ENCODE data around the gene IMPA2. TPM values are rescaled to one million over a fixed set of nuclear protein-coding genes. Genes with fewer than 3 reads are reported as not detected.

The IMPA2 gene
- total and polyA plus RNA-seq, 2 of the 13 experiments (the other 11 are each of a cell fraction or from before 2014, with no cell fraction given): 37.8 to 71.8 TPM

DNA sequence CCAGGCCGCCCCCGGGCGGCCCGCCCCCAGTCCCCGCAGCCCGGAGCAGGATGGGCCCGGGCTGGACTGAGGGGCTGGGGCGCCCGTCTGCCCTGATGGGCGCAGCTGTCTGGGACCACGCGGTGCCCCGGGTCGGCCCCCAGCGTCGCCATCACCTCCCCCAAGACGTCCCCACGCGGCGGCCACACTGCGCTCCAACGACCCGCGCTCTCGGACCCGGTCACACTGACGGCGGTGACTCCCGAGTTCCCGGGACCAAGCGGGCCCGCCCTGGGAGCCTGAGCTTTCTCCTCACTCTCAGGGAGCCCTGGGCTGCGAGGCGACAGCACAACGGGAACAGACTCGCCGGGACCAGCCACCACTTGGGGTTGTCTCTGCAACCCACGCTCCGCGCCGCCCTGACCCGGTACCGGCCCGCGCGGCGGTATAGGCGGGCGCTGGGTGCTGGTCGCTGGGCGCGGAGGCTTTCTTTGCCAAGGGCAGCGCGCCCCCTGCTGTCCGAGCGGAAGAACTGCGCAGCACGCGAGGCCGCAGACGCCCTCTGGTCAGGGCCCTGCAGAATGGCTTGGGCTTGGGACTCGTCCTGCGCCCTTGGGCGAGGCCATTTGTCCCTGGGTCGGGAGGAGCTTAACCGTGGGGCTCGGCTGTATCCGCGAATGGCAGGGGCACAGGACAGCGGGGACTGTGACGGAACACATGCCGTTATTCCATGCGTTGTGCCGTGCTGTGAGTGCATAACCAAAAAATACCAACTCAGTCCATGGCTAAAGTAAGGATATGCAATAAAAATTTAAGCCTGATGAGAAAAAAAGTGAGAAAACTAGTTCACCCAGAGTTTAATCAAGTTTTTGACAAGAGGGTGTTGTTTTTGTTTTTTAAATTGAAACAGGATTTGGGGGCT is 57.6 kb downstream of the IMPA2 start (continued):
- TF ChIP-seq, protein P1, sequence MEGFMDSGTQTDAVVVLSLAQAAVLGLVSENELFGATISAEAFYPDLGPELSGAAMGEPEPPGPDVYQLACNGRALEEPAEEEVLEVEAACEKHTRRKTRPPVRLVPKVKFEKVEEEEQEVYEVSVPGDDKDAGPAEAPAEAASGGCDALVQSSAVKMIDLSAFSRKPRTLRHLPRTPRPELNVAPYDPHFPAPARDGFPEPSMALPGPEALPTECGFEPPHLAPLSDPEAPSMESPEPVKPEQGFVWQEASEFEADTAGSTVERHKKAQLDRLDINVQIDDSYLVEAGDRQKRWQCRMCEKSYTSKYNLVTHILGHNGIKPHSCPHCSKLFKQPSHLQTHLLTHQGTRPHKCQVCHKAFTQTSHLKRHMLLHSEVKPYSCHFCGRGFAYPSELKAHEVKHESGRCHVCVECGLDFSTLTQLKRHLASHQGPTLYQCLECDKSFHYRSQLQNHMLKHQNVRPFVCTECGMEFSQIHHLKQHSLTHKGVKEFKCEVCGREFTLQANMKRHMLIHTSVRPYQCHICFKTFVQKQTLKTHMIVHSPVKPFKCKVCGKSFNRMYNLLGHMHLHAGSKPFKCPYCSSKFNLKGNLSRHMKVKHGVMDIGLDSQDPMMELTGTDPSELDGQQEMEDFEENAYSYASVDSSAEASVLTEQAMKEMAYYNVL (CRISPR knock-in tag; IDR thresholded peaks at IDR 0.05; ENCODE audit: borderline replicate concordance): no peak; the same call in 1 of the 2 replicates
- TF ChIP-seq ZNF230 (CRISPR knock-in tag; IDR thresholded peaks at IDR 0.05): peak; percentile 97; the same call in 1 of the 2 replicates
- TF ChIP-seq ZNF224 (CRISPR knock-in tag; IDR thresholded peaks at IDR 0.05): 0 out of 2 replicates have a peak, but pooled peaks have one; percentile 56
- TF ChIP-seq ZNF747 (CRISPR knock-in tag; IDR thresholded peaks at IDR 0.05; ENCODE audit: borderline replicate concordance): peak; percentile 76; the same call in 1 of the 2 replicates
- peak; percentile 81 for TF ChIP-seq SPEN (CRISPR knock-in tag; IDR thresholded peaks at IDR 0.05; ENCODE audit: low read depth)
- no peak for TF ChIP-seq ZBTB21 (CRISPR knock-in tag; IDR thresholded peaks at IDR 0.05)
- peak; percentile 78; the same call in 1 of the 2 replicates for TF ChIP-seq ZNF280B (CRISPR knock-in tag; IDR thresholded peaks at IDR 0.05; ENCODE audit: borderline replicate concordance)
- 0 out of 2 replicates have a peak, but pooled peaks have one; percentile 37 for TF ChIP-seq ZBTB3 (CRISPR knock-in tag; IDR thresholded peaks at IDR 0.05; ENCODE audit: borderline replicate concordance, low read depth)
- 0 out of 2 replicates have a peak, but pooled peaks have one; percentile 45 for TF ChIP-seq KDM4B (CRISPR knock-in tag; IDR thresholded peaks at IDR 0.05)
- no peak for TF ChIP-seq SOX6 (IDR thresholded peaks at IDR 0.05)
- peak; percentile 72 for TF ChIP-seq SOX6 (CRISPR knock-in tag; IDR thresholded peaks at IDR 0.05)
- TF ChIP-seq ZFY (CRISPR knock-in tag; IDR thresholded peaks at IDR 0.05): peak; percentile 74
- TF ChIP-seq SOX13 (IDR thresholded peaks at IDR 0.05): no peak
- peak in 1 of 2 experiments; percentile 35; a peak in 2 of 4 replicates for TF ChIP-seq SOX13 (CRISPR knock-in tag; conservative IDR thresholded peaks at IDR 0.05 in 1 of 2, IDR thresholded peaks at IDR 0.05 in 1 of 2)
- peak; percentile 71 for TF ChIP-seq PHF8 (CRISPR knock-in tag; IDR thresholded peaks at IDR 0.05)
- 0 out of 2 replicates have a peak, but pooled peaks have one; percentile 62 for TF ChIP-seq ZNF678 (CRISPR knock-in tag; IDR thresholded peaks at IDR 0.05)
- TF ChIP-seq, protein P2, sequence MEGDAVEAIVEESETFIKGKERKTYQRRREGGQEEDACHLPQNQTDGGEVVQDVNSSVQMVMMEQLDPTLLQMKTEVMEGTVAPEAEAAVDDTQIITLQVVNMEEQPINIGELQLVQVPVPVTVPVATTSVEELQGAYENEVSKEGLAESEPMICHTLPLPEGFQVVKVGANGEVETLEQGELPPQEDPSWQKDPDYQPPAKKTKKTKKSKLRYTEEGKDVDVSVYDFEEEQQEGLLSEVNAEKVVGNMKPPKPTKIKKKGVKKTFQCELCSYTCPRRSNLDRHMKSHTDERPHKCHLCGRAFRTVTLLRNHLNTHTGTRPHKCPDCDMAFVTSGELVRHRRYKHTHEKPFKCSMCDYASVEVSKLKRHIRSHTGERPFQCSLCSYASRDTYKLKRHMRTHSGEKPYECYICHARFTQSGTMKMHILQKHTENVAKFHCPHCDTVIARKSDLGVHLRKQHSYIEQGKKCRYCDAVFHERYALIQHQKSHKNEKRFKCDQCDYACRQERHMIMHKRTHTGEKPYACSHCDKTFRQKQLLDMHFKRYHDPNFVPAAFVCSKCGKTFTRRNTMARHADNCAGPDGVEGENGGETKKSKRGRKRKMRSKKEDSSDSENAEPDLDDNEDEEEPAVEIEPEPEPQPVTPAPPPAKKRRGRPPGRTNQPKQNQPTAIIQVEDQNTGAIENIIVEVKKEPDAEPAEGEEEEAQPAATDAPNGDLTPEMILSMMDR (CRISPR knock-in tag; IDR thresholded peaks at IDR 0.05): peak; percentile 100
- TF ChIP-seq BHLHE40 (IDR thresholded peaks at IDR 0.05; ENCODE audit: low read length): peak; percentile 82
- TF ChIP-seq, protein P3, sequence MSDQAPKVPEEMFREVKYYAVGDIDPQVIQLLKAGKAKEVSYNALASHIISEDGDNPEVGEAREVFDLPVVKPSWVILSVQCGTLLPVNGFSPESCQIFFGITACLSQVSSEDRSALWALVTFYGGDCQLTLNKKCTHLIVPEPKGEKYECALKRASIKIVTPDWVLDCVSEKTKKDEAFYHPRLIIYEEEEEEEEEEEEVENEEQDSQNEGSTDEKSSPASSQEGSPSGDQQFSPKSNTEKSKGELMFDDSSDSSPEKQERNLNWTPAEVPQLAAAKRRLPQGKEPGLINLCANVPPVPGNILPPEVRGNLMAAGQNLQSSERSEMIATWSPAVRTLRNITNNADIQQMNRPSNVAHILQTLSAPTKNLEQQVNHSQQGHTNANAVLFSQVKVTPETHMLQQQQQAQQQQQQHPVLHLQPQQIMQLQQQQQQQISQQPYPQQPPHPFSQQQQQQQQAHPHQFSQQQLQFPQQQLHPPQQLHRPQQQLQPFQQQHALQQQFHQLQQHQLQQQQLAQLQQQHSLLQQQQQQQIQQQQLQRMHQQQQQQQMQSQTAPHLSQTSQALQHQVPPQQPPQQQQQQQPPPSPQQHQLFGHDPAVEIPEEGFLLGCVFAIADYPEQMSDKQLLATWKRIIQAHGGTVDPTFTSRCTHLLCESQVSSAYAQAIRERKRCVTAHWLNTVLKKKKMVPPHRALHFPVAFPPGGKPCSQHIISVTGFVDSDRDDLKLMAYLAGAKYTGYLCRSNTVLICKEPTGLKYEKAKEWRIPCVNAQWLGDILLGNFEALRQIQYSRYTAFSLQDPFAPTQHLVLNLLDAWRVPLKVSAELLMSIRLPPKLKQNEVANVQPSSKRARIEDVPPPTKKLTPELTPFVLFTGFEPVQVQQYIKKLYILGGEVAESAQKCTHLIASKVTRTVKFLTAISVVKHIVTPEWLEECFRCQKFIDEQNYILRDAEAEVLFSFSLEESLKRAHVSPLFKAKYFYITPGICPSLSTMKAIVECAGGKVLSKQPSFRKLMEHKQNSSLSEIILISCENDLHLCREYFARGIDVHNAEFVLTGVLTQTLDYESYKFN (CRISPR knock-in tag; conservative IDR thresholded peaks at IDR 0.05): peak; percentile 50
- TF ChIP-seq ZNF557 (CRISPR knock-in tag; IDR thresholded peaks at IDR 0.05): no peak

Data from HepG2 (cell line).